GM18951 (cell line): ENCODE results near the gene RNU6-7.

Source experiments
- POLR2A ChIP-seq: IDR thresholded peaks from 4 replicates; pipeline ENCODE4 v1.6.1; 2011; ENCODE audit warnings: mild to moderate bottlenecking; ENCODE audit not compliant: insufficient read length, insufficient read depth; ENCODE audit errors: extremely low read depth
- in situ Hi-C: fragments of 300-500 bp; cut with MboI; formaldehyde crosslinking; loops from one replicate; pipeline ENCODE4 v1.12.0; 2022; ENCODE audit warnings: low sequenced_read_pairs, mixed read lengths, inconsistent platforms; ENCODE audit not compliant: unreplicated experiment

The RNU6-7 gene

GRCh38 chr14:32201816-32202490, at the start of gene RNU6-7:
RNU6-7 (plus strand) TSS chr14:32202045.
- in situ Hi-C loops, result loop anchor here (10.0 kb wide), 1 partner anchor 127 kb away; the partner anchor contains the start of gene ARHGAP5

DNA sequence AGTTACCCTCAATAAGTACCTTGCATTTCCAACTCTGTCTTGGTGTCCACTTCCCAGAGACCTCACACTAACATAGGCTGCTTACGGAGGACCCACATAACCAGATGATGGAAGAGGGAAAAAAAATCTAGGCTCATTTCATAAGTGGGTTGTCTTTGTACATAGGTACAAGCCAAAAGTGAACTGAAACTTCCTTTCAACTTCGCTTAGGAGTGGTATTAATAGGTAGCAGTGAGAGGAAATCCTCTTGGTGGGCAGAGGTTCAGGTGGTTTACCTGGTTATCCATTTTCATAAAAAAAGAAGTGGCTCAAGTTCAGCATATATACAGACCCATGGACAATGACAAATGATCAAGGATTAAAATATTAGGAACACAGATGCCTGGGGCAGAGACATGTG, 35.8 kb upstream of the RNU6-7 start:
- in situ Hi-C loops, result no loop called here
- TF ChIP-seq POLR2A, result no peak

More at GRCh38 chr14:32201816-32202490, at the start of gene RNU6-7:
- TF ChIP-seq POLR2A, result no peak

DNA sequence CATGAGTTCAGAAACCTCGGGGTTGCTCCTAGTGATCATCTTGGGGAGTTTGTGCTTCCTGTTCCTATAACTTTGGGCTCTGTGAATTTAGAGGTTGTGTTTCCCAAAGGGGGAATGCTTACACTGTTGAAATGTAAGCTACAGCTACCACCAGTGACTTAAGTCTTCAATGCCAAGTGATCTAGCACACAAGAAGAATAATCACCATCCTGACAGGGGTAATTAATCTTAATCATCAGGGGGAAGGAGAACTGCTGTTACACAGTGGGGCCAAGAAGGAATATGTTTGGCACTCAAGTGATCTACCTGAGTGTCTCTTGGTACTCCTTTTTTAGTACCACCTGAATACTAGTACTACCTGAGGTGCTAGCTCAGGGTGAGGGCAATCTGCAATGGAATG, 34.9 kb upstream of the RNU6-7 start:
- TF ChIP-seq POLR2A, result no peak
- in situ Hi-C loops, result no loop called here

DNA sequence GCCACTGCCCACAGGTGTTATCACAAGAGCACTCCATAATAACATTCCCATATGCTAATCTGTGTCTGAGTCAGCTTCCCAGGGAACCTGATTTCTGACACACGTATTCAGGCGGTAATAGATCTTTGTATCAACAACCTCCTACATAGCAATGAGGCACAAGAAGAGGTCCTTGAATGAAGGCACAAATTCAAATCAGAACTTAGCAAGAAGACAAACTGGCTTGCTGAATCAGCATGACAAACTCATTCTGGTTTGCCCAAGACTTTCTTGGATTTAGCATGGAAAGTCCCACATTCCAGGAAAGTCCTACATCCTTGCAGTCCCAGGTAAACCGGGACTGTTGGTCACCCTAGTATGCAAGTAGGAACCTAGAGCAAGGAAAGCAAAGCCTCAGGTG, 33.9 kb upstream of the RNU6-7 start:
- TF ChIP-seq POLR2A, result no peak
- in situ Hi-C loops, result no loop called here

DNA sequence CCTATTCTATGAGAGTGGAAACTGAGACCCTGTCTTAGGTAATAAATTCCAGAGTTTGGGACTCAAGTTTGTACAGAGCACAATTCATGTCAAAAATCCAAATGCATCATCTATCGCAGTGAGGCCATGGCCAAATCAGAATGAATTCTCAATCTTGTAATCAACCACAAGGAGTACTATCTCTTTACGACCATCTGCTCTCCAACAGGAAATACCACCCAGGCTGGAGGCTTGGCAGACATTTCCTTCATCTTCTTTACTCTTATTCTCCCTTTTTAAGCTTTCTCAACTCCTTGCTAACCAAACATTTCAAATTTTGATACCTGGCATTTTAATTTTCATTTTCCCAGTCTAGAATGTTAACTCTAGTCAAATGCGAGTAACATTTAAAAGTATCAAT, 32.7 kb upstream of the RNU6-7 start:
- no peak for TF ChIP-seq POLR2A
- in situ Hi-C loops, result no loop called here

DNA sequence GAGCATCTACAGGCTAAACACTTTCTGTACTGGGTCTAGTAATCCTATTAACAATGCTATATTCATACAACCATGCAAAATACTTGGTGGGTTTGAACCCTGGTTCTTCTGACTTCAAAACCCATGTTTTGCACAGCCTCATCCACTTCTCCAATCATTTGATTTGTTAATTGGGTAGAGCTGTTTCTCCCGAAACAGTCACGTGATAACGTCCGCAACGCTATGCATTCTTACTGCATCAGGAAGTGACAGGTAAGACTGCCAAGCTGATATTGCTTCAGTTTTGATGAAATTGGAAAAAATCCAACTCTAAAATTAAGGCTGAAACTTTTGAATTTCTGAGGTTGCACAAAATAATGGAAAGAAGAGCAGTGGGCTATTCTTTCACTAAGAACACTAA, 30.4 kb upstream of the RNU6-7 start:
- in situ Hi-C loops, result no loop called here
- TF ChIP-seq POLR2A, result no peak

GRCh38 chr14:32183151-32184058, 18.4 kb upstream of the RNU6-7 start:
- TF ChIP-seq POLR2A, result no peak
- in situ Hi-C loops, result no loop called here

DNA sequence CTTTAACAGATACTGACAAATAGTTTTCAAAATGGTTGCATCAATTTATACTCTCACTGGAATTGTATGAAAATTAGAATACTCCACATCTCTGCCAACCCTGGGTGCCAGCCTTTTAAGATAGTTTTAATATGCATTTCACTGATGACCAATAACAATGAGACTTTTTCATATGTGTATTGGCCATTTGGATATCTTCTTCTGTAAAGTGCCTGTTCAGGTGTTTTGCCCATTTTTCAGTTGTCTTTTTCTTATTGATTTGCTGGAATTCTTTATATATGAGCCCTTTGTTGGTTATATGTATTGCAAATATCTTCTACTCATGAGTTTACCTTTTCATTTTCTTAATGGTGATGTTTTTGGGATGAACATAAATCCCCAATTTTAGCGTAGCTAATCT, 16.7 kb upstream of the RNU6-7 start:
- TF ChIP-seq POLR2A, result no peak
- in situ Hi-C loops, result no loop called here

DNA sequence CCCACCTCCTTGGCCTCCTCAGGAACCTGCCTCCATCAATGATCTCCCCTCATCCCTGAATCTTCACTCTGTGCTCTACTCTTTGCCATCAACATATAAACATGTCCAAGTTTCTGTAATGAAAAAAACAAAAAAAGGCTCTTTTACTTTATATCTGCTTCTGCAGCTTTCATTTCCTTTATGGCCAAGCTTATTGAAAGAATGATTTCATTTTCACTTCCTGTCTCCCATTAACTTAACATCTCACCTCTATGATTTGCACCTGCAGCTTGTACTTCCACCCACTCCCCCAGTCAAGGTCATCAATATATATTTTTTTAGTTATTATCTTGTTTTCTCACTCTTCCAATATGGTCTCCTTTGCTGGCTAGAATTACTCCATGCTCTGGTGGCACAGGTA, 15.6 kb upstream of the RNU6-7 start:
- in situ Hi-C loops, result no loop called here

GRCh38 chr14:32189811-32190210, 12.0 kb upstream of the RNU6-7 start:
- in situ Hi-C loops, result no loop called here
- TF ChIP-seq POLR2A, result no peak

More for the DNA sequence above, 15.6 kb upstream of the RNU6-7 start:
- TF ChIP-seq POLR2A, result no peak

DNA sequence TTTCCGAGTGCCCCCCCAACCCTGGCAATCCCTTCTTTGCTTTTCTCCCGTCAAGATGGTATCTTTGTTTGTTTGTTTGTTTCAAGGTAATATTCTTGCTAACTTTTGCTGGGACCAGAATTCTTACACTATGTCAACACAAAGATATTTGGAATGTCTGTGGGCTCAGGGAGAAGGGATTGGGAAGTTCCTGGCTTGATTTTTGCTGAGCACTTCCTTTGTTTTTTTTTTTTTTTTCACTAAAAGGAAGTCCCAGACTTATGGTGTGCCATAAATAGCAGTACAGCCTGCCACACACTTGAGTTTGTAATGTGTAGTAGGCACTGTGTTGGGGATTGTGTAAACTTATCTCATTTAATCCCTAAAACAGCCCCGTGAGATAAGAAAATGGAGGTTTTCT, 11.2 kb upstream of the RNU6-7 start:
- in situ Hi-C loops, result no loop called here

GRCh38 chr14:32192712-32193373, 9.0 kb upstream of the RNU6-7 start:
- TF ChIP-seq POLR2A, result no peak
- in situ Hi-C loops, result no loop called here

More for the DNA sequence above, 11.2 kb upstream of the RNU6-7 start:
- TF ChIP-seq POLR2A, result no peak

- in situ Hi-C loops, result no loop called here
- TF ChIP-seq POLR2A, result no peak
Observed at GRCh38 chr14:32193532-32193931, 8.3 kb upstream of the RNU6-7 start.

DNA sequence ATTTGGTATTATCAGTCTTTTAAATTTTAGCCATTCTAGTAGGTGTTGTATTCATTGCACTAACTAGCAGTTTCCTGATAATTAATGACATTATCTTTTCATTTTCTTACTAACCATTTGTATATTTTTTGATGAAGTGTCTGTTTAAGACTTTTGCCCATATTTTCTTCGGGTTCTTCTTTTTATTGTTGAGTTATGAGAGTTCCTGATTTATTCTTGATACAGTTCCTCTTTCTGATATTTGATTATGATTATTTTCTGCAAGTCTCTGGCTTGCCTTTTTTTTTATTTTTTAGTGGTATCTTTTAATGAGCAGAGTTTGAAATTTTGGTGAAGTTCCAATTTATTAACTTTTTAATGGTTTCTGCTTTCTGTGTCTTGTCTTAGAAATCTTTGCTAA, 6.2 kb upstream of the RNU6-7 start:
- in situ Hi-C loops, result no loop called here
- TF ChIP-seq POLR2A, result no peak

- in situ Hi-C loops, result no loop called here
- no peak for TF ChIP-seq POLR2A
Observed at GRCh38 chr14:32197919-32198318, 3.9 kb upstream of the RNU6-7 start.
